ENCODE results near the gene ATG7.
"Not testable (repeated sequence)": the region's sequence is repeated elsewhere in the genome, so short reads cannot be mapped to it uniquely, and the experiment has no call there.

The ATG7 gene

DNA sequence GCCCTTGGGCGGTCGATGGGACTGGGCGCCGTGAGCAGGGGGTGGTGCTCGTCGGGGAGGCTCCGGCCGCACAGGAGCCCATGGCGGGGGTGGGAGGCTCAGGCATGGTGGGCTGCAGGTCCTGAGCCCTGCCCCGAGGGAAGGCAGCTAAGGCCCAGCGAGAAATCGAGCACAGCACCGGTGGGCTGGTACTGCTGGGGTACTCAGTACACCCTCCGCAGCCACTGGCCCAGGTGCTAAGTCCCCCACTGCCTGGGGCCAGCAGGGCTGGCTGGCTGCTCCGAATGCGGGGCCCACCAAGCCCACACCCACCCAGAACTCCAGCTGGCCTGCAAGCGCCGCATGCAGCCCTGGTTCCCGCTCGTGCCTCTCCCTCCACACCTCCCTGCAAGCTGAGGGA is 239.4 kb downstream of the ATG7 start:
- FAIRE-seq = not testable (repeated sequence)

DNA sequence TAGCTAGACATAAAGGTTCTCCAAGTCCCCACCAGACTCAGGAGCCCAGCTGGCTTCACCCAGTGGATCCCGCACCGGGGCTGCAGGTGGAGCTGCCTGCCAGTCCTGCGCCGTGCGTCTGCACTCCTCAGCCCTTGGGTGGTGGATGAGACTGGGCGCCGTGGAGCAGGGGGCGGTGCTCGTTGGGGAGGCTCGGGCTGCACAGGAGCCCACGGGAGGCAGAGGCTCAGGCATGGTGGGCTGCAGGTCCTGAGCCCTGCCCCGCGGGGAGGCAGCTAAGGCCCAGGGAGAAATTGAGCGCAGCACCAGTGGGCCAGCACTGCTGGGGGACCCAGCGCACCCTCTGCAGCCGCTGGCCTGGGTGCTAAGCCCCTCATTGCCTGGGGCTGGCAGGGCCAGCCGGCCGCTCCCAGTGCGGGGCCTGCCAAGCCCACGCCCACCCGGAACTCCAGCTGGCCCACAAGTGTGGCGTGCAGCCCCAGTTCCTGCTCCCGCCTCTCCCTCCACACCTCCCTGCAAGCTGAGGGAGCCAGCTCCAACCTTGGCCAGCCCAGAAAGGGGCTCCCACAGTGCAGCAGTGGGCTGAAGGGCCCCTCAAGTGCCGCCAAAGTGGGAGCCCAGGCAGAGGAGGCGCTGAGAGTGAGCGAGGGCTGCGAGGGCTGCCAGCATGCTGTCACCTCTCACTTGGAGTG is 241.1 kb downstream of the ATG7 start:
- not testable (repeated sequence) for FAIRE-seq

DNA sequence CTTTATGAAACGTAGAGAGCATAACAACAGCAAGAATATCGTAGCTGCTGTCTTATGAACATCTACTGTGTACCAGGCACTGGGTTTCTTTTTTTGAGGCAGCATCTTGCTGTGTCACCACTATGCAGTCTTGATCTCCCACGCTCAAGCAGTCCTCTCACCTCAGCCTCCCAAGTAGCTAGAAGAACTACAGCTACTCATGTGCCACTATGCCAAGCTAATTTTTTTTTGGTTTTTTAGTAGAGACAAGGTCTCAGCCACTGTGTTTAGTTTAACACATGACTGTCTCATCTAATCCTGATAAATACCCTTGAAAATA is 241.6 kb downstream of the ATG7 start:
- no peak for FAIRE-seq

DNA sequence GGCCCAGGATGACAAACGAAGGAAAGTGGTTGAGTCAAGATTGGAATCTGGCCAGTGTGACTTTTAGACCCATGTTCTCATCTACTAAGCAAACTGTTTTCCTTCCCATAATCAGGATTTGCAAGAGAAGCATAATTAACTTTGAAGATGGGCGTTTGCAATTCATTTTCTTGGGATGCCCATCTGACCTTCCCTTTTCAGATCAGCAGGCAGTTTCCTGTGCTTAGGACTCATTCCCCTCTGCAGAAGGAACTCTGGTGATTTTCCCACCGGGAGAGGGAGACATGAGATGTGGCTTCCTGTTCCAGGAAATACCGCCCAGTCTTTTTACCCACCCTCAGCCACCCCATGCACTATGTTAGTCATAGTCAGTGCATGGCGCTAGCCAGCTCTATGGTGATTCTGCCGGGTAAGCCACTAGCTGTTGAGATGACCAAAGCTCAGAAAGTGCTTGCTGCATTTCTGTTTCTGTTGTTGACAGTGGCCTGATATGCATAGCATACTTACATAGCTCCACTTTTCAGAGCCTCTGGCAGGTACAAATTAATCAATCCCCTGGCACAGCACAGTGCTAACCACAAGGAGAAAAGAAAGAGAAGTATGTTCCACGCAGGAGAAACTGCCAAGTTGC is 242.1 kb downstream of the ATG7 start:
- no peak for FAIRE-seq

DNA sequence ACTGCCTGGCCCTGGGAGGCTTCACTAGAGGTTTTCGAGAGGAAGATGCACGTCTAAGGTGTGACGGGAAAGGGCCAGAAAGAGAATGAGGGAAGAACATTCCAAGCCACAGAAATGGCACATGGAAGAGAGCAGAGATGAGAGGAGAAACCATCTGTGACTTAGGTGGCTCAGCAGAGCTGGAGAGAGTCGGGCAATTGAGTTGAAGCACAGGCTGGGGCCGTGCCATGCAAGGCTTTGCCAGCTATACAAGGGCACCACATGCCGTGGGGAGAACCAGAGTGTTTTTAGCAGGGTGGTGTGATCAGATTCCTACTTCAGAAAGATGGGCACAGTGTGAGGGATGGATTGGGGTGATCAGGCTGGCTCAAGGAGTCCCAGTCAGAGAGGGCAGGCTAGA is 245.4 kb downstream of the ATG7 start:
- FAIRE-seq = no peak

DNA sequence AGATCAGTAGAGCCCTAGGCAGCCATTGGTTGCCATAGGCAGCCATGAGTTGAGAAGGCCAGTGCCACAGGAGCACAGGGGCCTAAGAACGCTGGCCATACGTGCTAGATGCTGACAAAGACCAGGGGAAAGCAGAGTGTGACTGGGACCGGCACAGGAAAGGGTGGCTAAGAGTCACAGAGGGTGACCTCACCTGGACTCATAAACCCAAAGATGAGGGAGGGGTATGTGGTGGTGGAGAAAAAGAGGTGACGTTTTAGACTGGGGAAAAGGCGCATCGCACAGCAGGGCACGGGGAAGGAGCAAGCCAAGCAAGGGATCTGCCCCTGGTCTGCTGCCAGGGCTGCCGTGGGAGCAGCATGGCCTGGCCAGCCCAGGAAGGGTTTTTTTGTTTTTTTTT is 249.0 kb downstream of the ATG7 start:
- FAIRE-seq = no peak

GRCh38 chr3:11522398-11522715 is 250.2 kb downstream of the ATG7 start:
- FAIRE-seq = no peak

DNA sequence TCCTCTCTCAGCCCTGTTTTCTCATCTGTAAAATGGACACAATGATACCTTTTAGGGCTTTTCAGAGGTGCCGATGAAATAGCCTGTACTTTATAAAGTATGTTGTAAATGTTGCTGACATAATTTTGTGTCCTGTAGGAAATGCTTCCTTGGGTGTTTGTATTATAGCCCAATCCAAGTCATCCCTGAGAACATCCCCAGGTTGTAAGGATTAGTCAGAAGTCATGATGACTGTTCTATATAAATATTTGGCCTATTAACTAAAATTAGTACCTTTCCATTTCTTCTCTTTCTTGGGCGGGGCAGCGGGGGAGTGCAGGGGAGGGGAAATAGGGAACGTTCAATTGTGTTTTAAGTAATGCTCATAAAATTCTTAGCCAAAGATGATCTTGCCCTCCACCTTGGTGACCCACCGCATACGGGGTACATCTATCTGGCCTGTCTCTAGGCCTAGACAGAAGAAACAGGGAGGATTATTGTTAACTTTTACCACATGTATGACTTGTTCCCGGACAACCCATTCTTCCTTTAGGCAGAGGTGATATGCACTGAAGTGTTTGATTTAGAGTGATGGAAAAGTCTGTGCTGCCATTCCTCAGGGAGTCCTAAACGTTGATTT is 250.9 kb downstream of the ATG7 start:
- no peak for FAIRE-seq

DNA sequence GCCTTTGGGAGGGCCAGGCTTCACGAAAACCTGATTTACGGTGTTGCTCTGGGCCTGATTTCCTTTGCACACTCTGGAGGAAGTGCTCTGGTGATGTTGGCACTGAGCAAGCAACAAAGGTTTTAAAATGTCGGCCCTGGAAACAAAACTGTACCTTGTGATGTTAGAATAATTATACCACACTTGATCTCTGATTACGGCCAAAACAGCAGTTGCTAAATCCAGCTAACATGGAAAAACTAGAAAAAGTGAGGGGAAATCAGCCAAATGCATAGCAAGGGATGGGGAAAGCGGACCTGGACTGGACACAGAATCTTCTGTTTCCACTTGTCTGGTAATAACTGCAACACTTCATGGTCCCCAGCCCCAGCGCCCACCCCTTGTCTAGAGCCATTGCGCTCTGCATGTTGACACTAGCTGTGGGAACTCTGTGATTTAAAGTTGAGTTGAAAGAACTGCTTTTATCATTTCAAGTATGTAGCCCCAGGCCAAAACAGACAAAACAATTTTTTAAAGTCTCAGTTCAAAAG is 251.4 kb downstream of the ATG7 start:
- no peak for FAIRE-seq

DNA sequence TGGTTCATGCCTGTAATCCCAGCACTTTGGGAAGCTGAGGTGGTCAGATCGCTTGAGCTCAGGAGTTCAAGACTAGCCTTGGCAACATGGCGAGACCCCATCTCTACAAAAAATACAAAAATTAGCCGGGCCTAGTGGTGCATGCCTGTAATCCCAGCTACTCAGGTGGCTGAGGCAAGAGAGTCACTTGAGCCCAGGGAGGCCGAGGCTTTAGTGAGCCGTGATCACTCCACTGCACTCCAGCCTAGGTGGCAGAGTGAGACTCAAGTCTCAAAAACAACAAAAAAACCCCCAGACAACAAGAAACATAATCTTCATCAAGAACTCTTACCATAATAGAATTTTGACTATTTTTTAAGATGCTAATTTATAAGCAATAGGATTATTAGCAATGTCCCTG is 253.9 kb downstream of the ATG7 start:
- not testable (repeated sequence) for FAIRE-seq

DNA sequence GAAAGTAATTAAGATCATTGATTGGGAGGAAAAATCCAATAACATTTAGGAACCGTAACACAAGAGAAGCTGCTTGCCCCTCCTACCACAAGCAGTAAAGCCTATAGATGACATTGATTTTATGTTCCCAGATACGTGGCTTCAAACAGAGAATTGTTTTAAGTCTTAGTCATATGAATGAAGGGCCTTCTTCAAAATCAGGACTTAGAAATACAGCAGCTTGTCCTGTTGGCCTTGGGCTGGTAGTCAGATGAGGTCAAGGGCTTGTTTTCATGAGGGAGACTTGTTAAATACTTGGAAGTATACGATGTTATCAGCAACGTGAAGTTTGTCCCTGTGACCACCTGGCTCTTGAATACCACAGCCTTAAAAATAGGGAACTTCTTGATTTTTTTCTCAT is 257.1 kb downstream of the ATG7 start:
- FAIRE-seq = no peak

- FAIRE-seq = no peak
Measured at GRCh38 chr3:11530153-11530721, 258.0 kb downstream of the ATG7 start.

GRCh38 chr3:11532931-11533391 is 260.8 kb downstream of the ATG7 start:
- no peak for FAIRE-seq

GRCh38 chr3:11534011-11534792 is 262.0 kb downstream of the ATG7 start:
- FAIRE-seq = no peak

GRCh38 chr3:11534793-11535101 is 262.6 kb downstream of the ATG7 start:
- no peak for FAIRE-seq

GRCh38 chr3:11535243-11535960 is 263.2 kb downstream of the ATG7 start:
- FAIRE-seq = no peak

GRCh38 chr3:11536132-11536935 is 264.1 kb downstream of the ATG7 start:
- no peak for FAIRE-seq

DNA sequence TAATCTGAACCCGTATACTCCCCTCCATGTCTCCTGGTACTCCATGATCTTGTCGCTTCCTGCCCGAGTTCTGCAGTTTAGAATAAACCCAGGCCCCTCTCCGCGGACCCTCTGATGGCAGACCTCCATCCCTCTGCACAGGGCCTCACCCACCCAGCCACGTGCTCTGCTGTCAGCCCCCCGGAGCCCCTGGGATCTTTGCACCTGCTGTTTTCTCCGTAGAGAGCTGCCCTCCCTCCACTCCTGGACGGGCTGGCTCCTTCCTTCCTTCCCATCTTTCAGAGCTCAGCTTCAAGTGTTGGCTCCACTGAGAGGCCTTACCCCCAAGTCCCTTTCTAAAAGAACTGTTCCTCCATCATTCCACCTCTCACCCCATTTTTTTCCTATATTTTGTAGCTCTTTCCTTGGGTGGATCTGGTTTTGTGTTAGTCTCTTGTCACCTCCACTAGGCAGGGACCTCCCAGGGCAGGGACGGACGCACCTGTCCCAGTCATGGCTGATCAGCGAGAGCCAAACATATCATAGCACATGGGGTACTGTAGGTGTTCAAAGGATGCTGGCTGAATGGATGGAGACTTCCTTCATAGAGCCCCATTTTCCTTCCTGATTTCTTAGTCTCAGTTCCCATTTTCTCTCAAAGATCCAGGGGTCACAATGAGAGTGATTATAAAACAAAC is 264.9 kb downstream of the ATG7 start:
- no peak for FAIRE-seq

DNA sequence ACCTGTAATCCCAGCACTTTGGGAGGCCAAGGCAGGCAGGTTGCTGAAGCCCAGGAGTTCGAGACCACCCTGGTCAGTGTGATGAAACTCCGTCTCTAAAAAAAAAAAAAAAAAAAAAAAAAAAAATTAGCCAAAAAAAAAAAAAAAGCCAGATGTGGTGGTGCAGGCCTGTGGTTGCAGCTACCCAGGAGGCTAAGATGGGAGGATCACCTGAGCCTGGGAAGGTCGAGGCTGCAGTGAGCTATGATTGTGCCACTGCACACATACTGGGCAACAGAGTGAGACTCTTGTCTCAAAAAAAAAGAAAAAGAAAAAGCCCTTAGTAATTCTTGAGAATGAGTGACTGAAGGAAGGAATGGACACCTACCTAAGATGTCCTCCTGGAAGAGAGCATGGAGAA is 266.4 kb downstream of the ATG7 start:
- FAIRE-seq = no peak

DNA sequence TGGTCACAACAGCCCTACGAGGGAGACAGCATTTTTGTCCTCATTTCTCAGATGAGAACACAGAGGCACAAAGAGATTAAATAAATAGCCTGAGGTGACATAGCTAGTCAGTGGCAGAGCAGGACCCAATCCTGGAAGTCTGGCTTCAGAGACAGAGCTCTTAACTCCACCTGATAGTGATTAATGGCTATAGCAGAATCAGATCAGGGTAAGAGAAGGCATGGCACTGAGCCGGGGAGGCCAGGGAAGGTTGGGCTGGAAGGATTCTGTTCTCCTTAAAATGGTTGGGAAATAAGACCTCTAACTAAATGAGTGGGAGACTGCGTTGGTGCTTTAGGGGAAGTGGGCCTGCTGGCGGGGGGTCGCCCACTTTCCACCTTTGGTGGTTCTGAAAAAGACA is 267.0 kb downstream of the ATG7 start:
- FAIRE-seq = no peak

DNA sequence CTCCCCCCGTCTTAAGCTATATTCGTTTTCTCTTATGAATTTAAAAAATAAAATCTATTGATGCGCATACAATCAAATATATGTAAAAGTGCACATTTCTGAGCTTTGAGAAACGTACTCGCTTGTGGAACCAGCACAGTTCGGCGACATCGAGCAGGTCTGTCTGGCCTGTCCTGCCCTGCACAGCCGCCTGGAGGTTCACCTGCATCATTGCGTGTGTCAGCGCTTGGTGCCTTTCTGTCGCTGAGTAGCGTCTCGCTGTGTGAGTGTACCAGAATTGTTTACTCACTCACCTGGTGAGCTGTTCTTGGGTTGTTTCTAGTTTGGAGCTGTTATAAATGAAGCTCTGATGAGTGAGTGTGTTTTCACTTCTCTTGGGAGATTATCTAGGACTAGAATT is 267.5 kb downstream of the ATG7 start:
- FAIRE-seq = no peak
